SU-DHL-6 (cell line): Measurements from ENCODE around the gene RNF187.

Experiments
- H2AFZ ChIP-seq: fragments of 200-600 bp; sonication (generic); 2 replicates; pipeline ENCODE4 v1.6.1; 2014; ENCODE audit warnings: low read depth, mild to moderate bottlenecking, moderate library complexity, mixed read lengths, antibody characterized with exemption, low read length; ENCODE audit not compliant: severe bottlenecking
- H3F3A ChIP-seq: fragments of 200-600 bp; shearing (Covaris generic); 2 replicates; pipeline ENCODE4 v1.6.0; 2016; ENCODE audit warnings: antibody characterized with exemption, mild to moderate bottlenecking; ENCODE audit not compliant: insufficient read depth
- H3K27ac ChIP-seq: fragments of 200-600 bp; sonication (generic); 2 replicates; pipeline ENCODE4 v1.5.1; 2016; ENCODE audit warnings: low read depth, mild to moderate bottlenecking, low read length, moderate library complexity, mixed read lengths
- H3K27me3 ChIP-seq: fragments of 200-600 bp; sonication (generic), shearing (Covaris generic); 2 replicates; pipeline ENCODE4 v1.6.0; 2014; ENCODE audit warnings: mild to moderate bottlenecking, low read length
- H3K36me3 ChIP-seq: fragments of 200-600 bp; sonication (generic); 2 replicates; pipeline ENCODE4 v1.6.1; 2014; ENCODE audit warnings: mild to moderate bottlenecking, low read length, mixed read lengths
- H3K4me2 ChIP-seq: fragments of 300-600, 200-600 bp; shearing (Covaris generic), sonication (generic); 2 replicates; pipeline ENCODE4 v1.6.0; 2014; ENCODE audit warnings: low read length, low read depth, mild to moderate bottlenecking; ENCODE audit not compliant: poor library complexity, severe bottlenecking
- H3K4me3 ChIP-seq: fragments of 200-600 bp; sonication (generic); 2 replicates; pipeline ENCODE4 v1.5.1; 2014; ENCODE audit warnings: antibody characterized with exemption, low read length, mild to moderate bottlenecking, mixed read lengths; ENCODE audit not compliant: insufficient read depth, poor library complexity, severe bottlenecking
- H3K79me2 ChIP-seq: fragments of 200-600 bp; sonication (generic); 2 replicates; pipeline ENCODE4 v1.6.1; 2014; ENCODE audit warnings: mild to moderate bottlenecking, low read length, moderate library complexity; ENCODE audit not compliant: insufficient read depth
- H3K9ac ChIP-seq: fragments of 200-600 bp; sonication (generic); 2 replicates; pipeline ENCODE4 v1.7.0; 2014; ENCODE audit warnings: mild to moderate bottlenecking, low read length
- H3K9me2 ChIP-seq: fragments of 200-600 bp; sonication (generic); replicated peaks from 2 replicates; pipeline ENCODE4 v1.6.1; 2014; ENCODE audit warnings: low read length; ENCODE audit not compliant: insufficient read depth
- H3K9me3 ChIP-seq: fragments of 200-600 bp; sonication (generic); 2 replicates; pipeline ENCODE4 v1.6.1; 2014; ENCODE audit warnings: low read length, mixed read lengths; ENCODE audit not compliant: insufficient read depth
- H4K20me1 ChIP-seq: fragments of 200-600 bp; sonication (generic); 2 replicates; pipeline ENCODE4 v1.6.1; 2014; ENCODE audit warnings: low read depth, mild to moderate bottlenecking, antibody characterized with exemption, low read length, moderate library complexity, mixed read lengths
- CTCF ChIP-seq: fragments of 200-600 bp; sonication (generic); IDR thresholded peaks from one replicate; pipeline ENCODE4 v1.5.1; 2017; ENCODE audit warnings: antibody characterized with exemption, mild to moderate bottlenecking, low read length, moderate library complexity; ENCODE audit not compliant: insufficient read depth, poor library complexity, severe bottlenecking
- EZH2phosphoT487 ChIP-seq: fragments of 200-600 bp; sonication (generic), shearing (Covaris generic); conservative IDR thresholded peaks from 2 replicates; pipeline ENCODE4 v1.6.1; 2018; ENCODE audit warnings: mild to moderate bottlenecking, antibody characterized with exemption, low read length, moderate library complexity, mixed read lengths

The RNF187 gene

GRCh38 chr1:228540161-228540917 is 53.2 kb downstream of the RNF187 start:
- Histone ChIP-seq H3K9me3 (no peaks in the 10 kb centered on the region), H3K79me2 (no peaks in the 10 kb centered on the region), H3K9me2 (no peaks in the 10 kb centered on the region), H3K36me3 (no peaks in the 10 kb centered on the region), H3K4me3 (no peak overlapping the region), H3K27me3 (no peaks in the 10 kb centered on the region), H2AFZ (no peak overlapping the region), H3K27ac (no peak overlapping the region), H3K4me2 (no peak overlapping the region), H4K20me1 (no peaks in the 10 kb centered on the region), H3K9ac (no peak overlapping the region), H3F3A (no peaks in the 10 kb centered on the region)
- no peak for TF ChIP-seq EZH2phosphoT487
- no peak for TF ChIP-seq CTCF

- Histone ChIP-seq H3K36me3 (no peaks in the 10 kb centered on the region), H3K9me2 (no peaks in the 10 kb centered on the region), H3K4me2 (no peak overlapping the region), H4K20me1 (no peaks in the 10 kb centered on the region), H2AFZ (no peak overlapping the region), H3K27me3 (no peaks in the 10 kb centered on the region), H3K4me3 (no peak overlapping the region), H3K9ac (no peak overlapping the region), H3K9me3 (no peaks in the 10 kb centered on the region), H3K79me2 (no peaks in the 10 kb centered on the region), H3F3A (no peaks in the 10 kb centered on the region), H3K27ac (no peak overlapping the region)
- no peak for TF ChIP-seq EZH2phosphoT487
- TF ChIP-seq CTCF: no peak
Measured at GRCh38 chr1:228541725-228542124, 54.5 kb downstream of the RNF187 start.

- Histone ChIP-seq H3K27ac (no peak overlapping the region), H4K20me1 (no peaks in the 10 kb centered on the region), H3K79me2 (no peaks in the 10 kb centered on the region), H3K4me3 (no peak overlapping the region), H2AFZ (no peak overlapping the region), H3K27me3 (no peaks in the 10 kb centered on the region), H3K36me3 (no peaks in the 10 kb centered on the region), H3K9me2 (no peaks in the 10 kb centered on the region), H3K9ac (no peak overlapping the region), H3K9me3 (no peaks in the 10 kb centered on the region), H3F3A (no peaks in the 10 kb centered on the region), H3K4me2 (no peak overlapping the region)
- TF ChIP-seq EZH2phosphoT487 (no peak), CTCF (no peak)
Measured at GRCh38 chr1:228542376-228542775, 55.2 kb downstream of the RNF187 start.
